Measurements from ENCODE around the gene RAB40C.

The RAB40C gene

GRCh38 chr16:672371-672770 lies 82.5 kb downstream of the RAB40C start:
- no peak for DNase-seq

GRCh38 chr16:672851-673250 lies 83.0 kb downstream of the RAB40C start:
- no peak for DNase-seq

- no peak for DNase-seq
Observed at GRCh38 chr16:673399-673991, 83.6 kb downstream of the RAB40C start.

- DNase-seq = no peak
Observed at GRCh38 chr16:674214-674881, 84.5 kb downstream of the RAB40C start.

- DNase-seq = no peak
Observed at GRCh38 chr16:674968-675883, 85.4 kb downstream of the RAB40C start, which contains the start of gene RHBDL1. Gene RHBDL1, plus strand, starts transcription at chr16:675671. Its CDS starts 120 bp downstream, at chr16:675791.

- DNase-seq = no peak
Observed at GRCh38 chr16:675884-676564, 86.2 kb downstream of the RAB40C start.

- DNase-seq = no peak
Observed at GRCh38 chr16:676565-676902, 86.7 kb downstream of the RAB40C start.

- DNase-seq = no peak
Observed at GRCh38 chr16:676913-677312, 87.0 kb downstream of the RAB40C start.

- no peak for DNase-seq
Observed at GRCh38 chr16:677316-678190, 87.7 kb downstream of the RAB40C start.

DNA sequence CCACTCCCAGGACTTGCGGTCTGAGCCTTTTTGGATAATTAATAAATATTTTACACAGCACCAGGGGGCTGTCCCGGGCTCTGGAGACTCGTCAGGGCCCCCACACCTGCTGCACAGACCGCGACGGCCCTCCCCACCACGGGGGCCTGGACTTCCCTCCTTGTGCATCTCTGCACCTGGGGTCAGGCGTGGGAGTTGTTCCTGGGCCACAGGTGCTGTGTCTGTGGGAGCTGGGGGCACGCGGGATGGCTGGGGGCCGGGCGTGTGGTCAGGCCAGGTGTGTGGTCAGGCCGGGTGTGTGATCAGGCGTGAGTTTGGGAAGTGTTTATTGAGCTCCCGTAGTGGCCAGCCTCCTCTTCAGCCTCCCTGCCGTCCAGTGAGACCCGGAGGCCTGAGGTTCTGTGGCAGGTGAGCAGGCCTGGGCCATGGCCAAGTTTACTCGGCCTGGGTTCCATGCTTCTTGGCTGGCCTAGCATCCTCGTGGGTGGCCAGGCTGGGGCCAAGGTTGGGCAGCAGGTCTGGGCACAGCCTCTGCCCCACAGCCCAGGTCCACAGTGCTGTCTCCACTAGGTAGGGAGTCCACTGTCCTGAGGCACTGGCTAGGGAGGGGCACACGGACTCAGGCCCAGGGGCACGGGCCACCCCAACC lies 88.5 kb downstream of the RAB40C start:
- no peak for DNase-seq

All from Kasumi-1 (cell line).